T-helper 1 cell treated with Interleukin-12 subunit alpha and Interleukin-12 subunit beta and Interleukin-4 antibody, amounts not matched to agents 30 ng/mL and 1 ng/mL, for 36 hours (primary cell): ENCODE data around the gene GPC1. TPM values are rescaled to one million over a fixed set of nuclear protein-coding genes. Genes with fewer than 3 reads are reported as not detected.
"Not testable (repeated sequence)": the region's sequence is repeated elsewhere in the genome, so short reads cannot be mapped to it uniquely, and the experiment has no call there.

Experiments
- intact Hi-C: fragments of 100-400 bp; cut with micrococcal nuclease; formaldehyde crosslinking; loops from one replicate; pipeline ENCODE4 v1.15.1; 2024
- total RNA-seq: library from RNA; stranded (reverse); gene quantifications from 2 replicates; pipeline ENCODE4 v1.2.3, GENCODE V29; 2022

GPC1 gene
- total RNA-seq, result 4.6 and 5.4 TPM in 2 replicates

- intact Hi-C loops, result loop anchor here (1.0 to 10.0 kb wide), 7 partner anchors 131 to 1267 kb away; partner anchors contain the start of genes COPS9, ING5, NDUFA10 and STK25
Observed at GRCh38 chr2:240435457-240435947, at the start of gene GPC1. GPC1 (plus strand) TSS chr2:240435663; CDS start chr2:240435919, 256 bp downstream.

GRCh38 chr2:240386326-240386725 lies 49.1 kb upstream of the GPC1 start:
- intact Hi-C loops, result no loop called here

- intact Hi-C loops, result not testable (repeated sequence)
Observed at GRCh38 chr2:240386743-240387142, 48.7 kb upstream of the GPC1 start.

GRCh38 chr2:240387325-240387668 lies 48.2 kb upstream of the GPC1 start:
- intact Hi-C loops, result no loop called here

- intact Hi-C loops, result no loop called here
Observed at GRCh38 chr2:240387669-240388358, 47.6 kb upstream of the GPC1 start.

- intact Hi-C loops, result no loop called here
Observed at GRCh38 chr2:240388471-240389301, 46.8 kb upstream of the GPC1 start.

GRCh38 chr2:240389302-240389805 lies 46.1 kb upstream of the GPC1 start:
- intact Hi-C loops, result no loop called here

GRCh38 chr2:240390091-240391073 lies 45.1 kb upstream of the GPC1 start:
- intact Hi-C loops, result no loop called here

- intact Hi-C loops, result no loop called here
Observed at GRCh38 chr2:240391111-240392051, 44.1 kb upstream of the GPC1 start.

GRCh38 chr2:240392084-240392947 lies 43.1 kb upstream of the GPC1 start:
- intact Hi-C loops, result no loop called here

- intact Hi-C loops, result no loop called here
Observed at GRCh38 chr2:240392948-240393830, 42.3 kb upstream of the GPC1 start.

- intact Hi-C loops, result no loop called here
Observed at GRCh38 chr2:240393831-240394410, 41.5 kb upstream of the GPC1 start.

- intact Hi-C loops, result no loop called here
Observed at GRCh38 chr2:240394549-240394948, 40.9 kb upstream of the GPC1 start.

- intact Hi-C loops, result no loop called here
Observed at GRCh38 chr2:240395448-240395847, 40.0 kb upstream of the GPC1 start.

GRCh38 chr2:240395896-240396622 lies 39.4 kb upstream of the GPC1 start:
- intact Hi-C loops, result no loop called here

GRCh38 chr2:240396623-240397541 lies 38.6 kb upstream of the GPC1 start:
- intact Hi-C loops, result no loop called here
